ENCODE results near the gene PDGFC. TPM values are rescaled to one million over a fixed set of nuclear protein-coding genes. Genes with fewer than 3 reads are reported as not detected.

Gene PDGFC
- total RNA-seq, 1 experiment from 2014 or later, result 4.5 TPM

GRCh38 chr4:156798438-156798837 lies 173.2 kb downstream of the PDGFC start:
- Histone ChIP-seq H4K20me1 (ENCODE audit: control insufficient read depth, insufficient read depth, insufficient read length) (no peaks in the 10 kb centered on the region), H2AK5ac (ENCODE audit: insufficient read length, low read length) (no peak overlapping the region), H2BK5ac (ENCODE audit: insufficient read length, low read length) (no peak overlapping the region), H3K14ac (ENCODE audit: insufficient read depth, low read length) (no peak overlapping the region), H3K79me2 (ENCODE audit: insufficient read depth, low read length) (no peaks in the 10 kb centered on the region), H3K4ac (ENCODE audit: low read depth, low read length) (no peak overlapping the region), H3K27me3 (ENCODE audit: insufficient read depth, low read length) (no peaks in the 10 kb centered on the region), H3T11ph (ENCODE audit: low read length) (no peak overlapping the region), H3K9me3 (ENCODE audit: control insufficient read depth, low read depth, low read length) (no peaks in the 10 kb centered on the region), H4K8ac (replicated peaks; ENCODE audit: insufficient read length, low read depth, low read length) (no peak overlapping the region), H3K23me2 (ENCODE audit: insufficient read length, low read depth, low read length, poor library complexity, severe bottlenecking) (no peaks in the 10 kb centered on the region), H2BK15ac (ENCODE audit: low read depth, low read length) (no peak overlapping the region), H3K4me1 (ENCODE audit: insufficient read depth, low read length) (no peaks in the 10 kb centered on the region), H3K56ac (ENCODE audit: insufficient read length, low read depth, low read length) (no peak overlapping the region), H2AFZ (ENCODE audit: low read length) (no peak overlapping the region), H3K79me1 (ENCODE audit: insufficient read depth, low read depth, low read length, poor library complexity, severe bottlenecking) (no peaks in the 10 kb centered on the region), H3K9ac (ENCODE audit: extremely low read depth, insufficient read length, low read length) (no peak overlapping the region), H4K5ac (ENCODE audit: insufficient read length, low read depth, low read length) (no peak overlapping the region), H2BK20ac (ENCODE audit: low read depth, low read length, poor library complexity, severe bottlenecking) (no peak overlapping the region), H3K4me2 (ENCODE audit: insufficient read depth, insufficient read length, low read length) (no peak overlapping the region), H3K27ac (ENCODE audit: insufficient read length, low read depth, low read length) (no peak overlapping the region), H4K91ac (ENCODE audit: insufficient read length, low read depth, low read length) (no peak overlapping the region), H2BK120ac (ENCODE audit: low read depth, low read length, poor library complexity, severe bottlenecking) (no peak overlapping the region), H3K23ac (ENCODE audit: insufficient read length, low read depth, low read length) (no peak overlapping the region), H3K18ac (ENCODE audit: insufficient read length, low read depth, low read length) (no peak overlapping the region), H2BK12ac (ENCODE audit: insufficient read length, low read depth, low read length) (no peak overlapping the region)
- Mint-ChIP-seq H3K27ac (no peak overlapping the region), H3K4me1 (peaks cover 0 to 5% of the 10 kb centered on the region in 2 experiments; a peak in 1 of 4 replicates), H3K4me3 (no peak overlapping the region), H3K27me3 (ENCODE audit: low read depth) (no peaks in the 10 kb centered on the region), H3K9me3 (no peaks in the 10 kb centered on the region), H3K36me3 (ENCODE audit: insufficient read depth in 1 of 3, low read depth in 3 of 3) (peaks cover 0 to 4% (median 0%) of the 10 kb centered on the region in 3 experiments; a peak in 1 of 7 replicates)
- no peak for TF ChIP-seq CTCF (conservative IDR thresholded peaks at IDR 0.05)
- no CpG with 5 or more reads among the region's 1 CpG for WGBS (ENCODE audit: extremely low coverage, insufficient read length, low lambda C conversion rate)
- DNase-seq, result no peak
